KBM-7 (cell line): ENCODE results near the gene ST6GALNAC6.
"Not testable (repeated sequence)": the region's sequence is repeated elsewhere in the genome, so short reads cannot be mapped to it uniquely, and the experiment has no call there.

Experiments
- DNase-seq: peaks from one replicate; pipeline ENCODE4 v3.0.0-alpha.2; 2015
- in situ Hi-C: fragments of 300-500 bp; cut with MboI; formaldehyde crosslinking; loops from 2 replicates; pipeline ENCODE4 v1.14.3; 2020; ENCODE audit warnings: low sequenced_read_pairs, low pct_unique_long_range_greater_than_20kb, mixed read lengths

Gene ST6GALNAC6

GRCh38 chr9:127878001-127878651 lies 21.3 kb downstream of the ST6GALNAC6 start:
- no peak for DNase-seq
- in situ Hi-C loops, result no loop called here

- in situ Hi-C loops, result no loop called here
- no peak for DNase-seq
Measured at GRCh38 chr9:127877566-127877998, 21.8 kb downstream of the ST6GALNAC6 start, which contains the start of gene AK1. Gene AK1, minus strand, starts transcription at chr9:127877675. Its CDS starts 3,058 bp downstream, at chr9:127874617.

- DNase-seq, result no peak
- in situ Hi-C loops, result no loop called here
Measured at GRCh38 chr9:127876764-127877562, 22.4 kb downstream of the ST6GALNAC6 start.

GRCh38 chr9:127876026-127876763 lies 23.2 kb downstream of the ST6GALNAC6 start:
- in situ Hi-C loops, result no loop called here

GRCh38 chr9:127875306-127875966 lies 24.0 kb downstream of the ST6GALNAC6 start:
- no peak for DNase-seq
- in situ Hi-C loops, result no loop called here

More at GRCh38 chr9:127876026-127876763, 23.2 kb downstream of the ST6GALNAC6 start:
- DNase-seq, result no peak

GRCh38 chr9:127874301-127875221 lies 24.8 kb downstream of the ST6GALNAC6 start:
- in situ Hi-C loops, result no loop called here
- no peak for DNase-seq

GRCh38 chr9:127873886-127874285 lies 25.5 kb downstream of the ST6GALNAC6 start:
- in situ Hi-C loops, result no loop called here
- DNase-seq, result no peak

GRCh38 chr9:127873223-127873691 lies 26.1 kb downstream of the ST6GALNAC6 start:
- no peak for DNase-seq
- in situ Hi-C loops, result no loop called here

- in situ Hi-C loops, result no loop called here
- no peak for DNase-seq
Measured at GRCh38 chr9:127872369-127873222, 26.8 kb downstream of the ST6GALNAC6 start.

- in situ Hi-C loops, result no loop called here
- no peak for DNase-seq
Measured at GRCh38 chr9:127871531-127871930, 27.9 kb downstream of the ST6GALNAC6 start.

GRCh38 chr9:127870887-127871286 lies 28.5 kb downstream of the ST6GALNAC6 start:
- in situ Hi-C loops, result no loop called here
- DNase-seq, result no peak

- DNase-seq, in situ Hi-C loops: not testable (repeated sequence)
Measured at GRCh38 chr9:127870153-127870491, 29.3 kb downstream of the ST6GALNAC6 start.

- in situ Hi-C loops, result no loop called here
- peak; percentile 82 for DNase-seq
Measured at GRCh38 chr9:127869310-127870152, 29.9 kb downstream of the ST6GALNAC6 start.

- in situ Hi-C loops, result no loop called here
- DNase-seq, result no peak
Measured at GRCh38 chr9:127868278-127868902, 31.0 kb downstream of the ST6GALNAC6 start.

GRCh38 chr9:127867356-127868277 lies 31.8 kb downstream of the ST6GALNAC6 start:
- in situ Hi-C loops, result no loop called here
- no peak for DNase-seq
